GM21447 (cell line): ENCODE results near the gene STX16.

Experiments used
- ATAC-seq: cut with Tn5 transposase; IDR thresholded peaks from one replicate; pipeline ENCODE4 v1.9.1; 2021; ENCODE audit not compliant: unreplicated experiment

STX16 gene

DNA sequence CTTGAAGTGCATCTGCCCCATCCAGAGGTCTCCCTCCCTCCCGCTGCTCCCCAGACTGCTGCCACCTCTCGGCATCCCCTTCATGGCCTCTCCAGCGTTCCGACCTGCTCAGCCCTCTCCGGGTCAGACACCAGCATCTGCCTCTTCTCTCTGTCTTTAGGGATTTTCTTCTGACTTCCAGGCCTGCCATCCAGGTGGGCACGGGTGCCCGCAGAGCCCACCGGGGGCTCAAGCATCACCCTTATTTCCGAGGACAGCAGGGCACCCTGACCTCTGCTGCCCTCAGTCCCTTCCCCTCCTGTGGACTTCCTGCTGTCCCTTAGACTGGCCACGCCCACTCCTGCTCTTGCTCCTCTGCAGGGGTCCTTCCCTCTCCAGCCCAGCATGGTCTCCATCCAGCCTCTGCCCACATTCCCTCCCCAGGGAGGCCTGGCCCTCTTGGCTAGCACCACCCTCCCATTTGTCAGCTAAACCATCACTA, 44.9 kb downstream of the STX16 start:
- ATAC-seq = no peak

DNA sequence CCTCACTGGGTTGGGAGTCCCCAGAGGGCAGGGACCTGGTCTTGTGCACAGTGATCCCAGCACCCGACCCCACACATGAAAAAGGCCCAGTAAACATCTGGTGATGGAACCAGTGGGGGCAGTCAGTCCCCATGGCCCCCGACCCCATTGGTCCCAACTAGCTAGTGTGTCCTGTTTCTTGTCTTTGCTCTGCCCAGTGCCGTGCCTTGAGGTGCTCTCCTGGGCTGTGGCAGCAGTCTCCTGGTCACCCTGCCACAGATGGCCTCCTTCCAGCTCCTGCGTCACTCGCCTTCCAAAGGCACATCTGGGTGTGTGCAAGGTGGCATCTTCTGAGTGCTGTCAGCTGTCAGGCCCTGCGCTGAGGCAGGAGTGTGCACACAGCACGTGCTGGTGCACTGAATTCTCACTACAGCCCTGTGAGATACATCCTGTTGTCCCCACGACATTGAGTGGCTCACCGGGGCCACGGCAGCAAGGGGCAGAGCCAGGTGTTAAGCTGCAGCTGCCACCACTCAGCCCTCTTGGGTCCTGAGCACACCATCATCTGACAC, 45.4 kb downstream of the STX16 start:
- no peak for ATAC-seq

- ATAC-seq = no peak
These were observed 46.3 kb downstream of the STX16 start for GRCh38 chr20:58697201-58697866.

- no peak for ATAC-seq
These were observed 47.0 kb downstream of the STX16 start for GRCh38 chr20:58697867-58698703.

GRCh38 chr20:58698741-58699622, 47.9 kb downstream of the STX16 start:
- ATAC-seq = no peak

GRCh38 chr20:58699623-58700107, 48.6 kb downstream of the STX16 start:
- ATAC-seq = no peak

- no peak for ATAC-seq
These were observed 49.2 kb downstream of the STX16 start for GRCh38 chr20:58700121-58700821.

GRCh38 chr20:58700823-58701222, 49.7 kb downstream of the STX16 start:
- no peak for ATAC-seq

DNA sequence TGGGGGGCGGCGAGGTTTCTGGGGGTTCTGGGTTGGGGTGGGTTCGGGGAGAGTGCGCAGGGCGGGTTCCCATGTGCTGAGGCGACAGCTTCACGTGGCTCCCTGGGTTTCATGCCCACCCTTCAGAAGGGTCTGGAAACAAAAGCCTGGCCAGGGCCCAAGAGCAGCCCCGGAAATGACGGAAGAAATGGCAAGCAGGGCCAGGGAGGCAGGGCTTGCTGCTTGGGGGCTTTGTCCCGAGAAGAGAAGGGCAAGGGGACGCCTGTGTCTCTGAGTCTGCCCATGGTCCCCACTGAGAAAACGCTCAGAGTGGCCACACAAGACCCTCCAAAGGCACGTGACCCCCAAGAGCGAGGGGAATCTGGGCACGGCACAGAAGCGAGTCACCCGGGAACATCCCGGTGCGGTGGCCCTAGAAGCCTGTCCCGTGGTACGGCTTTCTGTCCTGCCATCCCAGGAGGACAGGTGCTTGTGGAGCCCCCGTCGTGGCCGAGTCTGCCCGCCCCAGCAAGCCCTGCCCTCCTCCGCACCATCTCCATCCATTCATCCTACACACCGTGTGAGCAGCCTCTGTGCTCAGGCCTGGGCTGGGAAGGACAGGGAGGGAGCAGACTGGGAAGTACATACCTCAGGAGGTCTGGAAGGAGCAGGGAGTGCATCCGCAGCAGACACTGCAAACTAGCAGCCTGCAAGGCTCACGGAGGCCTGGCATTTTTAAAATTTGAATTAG, 50.5 kb downstream of the STX16 start:
- ATAC-seq = no peak

GRCh38 chr20:58702161-58702510, 51.1 kb downstream of the STX16 start:
- no peak for ATAC-seq

DNA sequence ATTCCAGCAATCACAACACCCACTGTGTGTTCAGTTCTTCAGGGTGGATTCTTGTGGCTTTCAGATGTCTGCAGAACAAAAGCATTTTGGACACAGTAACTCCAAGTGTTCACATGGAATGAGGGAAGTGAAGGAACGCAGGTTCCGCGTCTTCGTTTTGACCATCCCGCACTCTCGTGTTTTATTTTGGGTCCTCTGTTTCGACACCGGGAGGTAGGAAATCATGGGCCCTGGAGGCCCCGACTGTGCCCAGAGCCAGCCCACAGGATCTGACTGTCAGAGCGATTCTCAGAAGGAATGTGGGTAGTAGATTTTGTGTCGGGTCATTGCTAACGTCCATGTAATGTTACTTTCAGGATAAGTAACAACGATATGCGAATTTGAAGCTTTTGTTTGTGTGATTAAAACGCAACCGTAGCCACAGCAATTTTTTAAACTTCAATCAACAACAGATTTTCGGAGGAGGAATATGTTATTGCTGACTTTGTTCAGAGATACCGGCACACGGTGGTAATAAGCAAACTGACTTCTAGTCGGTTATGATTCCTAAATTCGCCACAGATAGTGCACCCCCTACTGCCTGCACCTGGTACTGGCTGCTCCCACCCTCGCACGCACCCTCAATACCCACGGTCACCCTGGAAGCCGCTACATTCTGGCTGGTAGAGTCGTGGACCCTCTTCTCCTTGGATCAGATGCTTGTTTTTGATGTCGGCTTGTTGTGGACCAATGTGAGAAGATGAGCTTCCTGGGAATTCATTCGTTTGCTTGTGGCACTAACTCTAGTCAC, 52.0 kb downstream of the STX16 start:
- no peak for ATAC-seq

DNA sequence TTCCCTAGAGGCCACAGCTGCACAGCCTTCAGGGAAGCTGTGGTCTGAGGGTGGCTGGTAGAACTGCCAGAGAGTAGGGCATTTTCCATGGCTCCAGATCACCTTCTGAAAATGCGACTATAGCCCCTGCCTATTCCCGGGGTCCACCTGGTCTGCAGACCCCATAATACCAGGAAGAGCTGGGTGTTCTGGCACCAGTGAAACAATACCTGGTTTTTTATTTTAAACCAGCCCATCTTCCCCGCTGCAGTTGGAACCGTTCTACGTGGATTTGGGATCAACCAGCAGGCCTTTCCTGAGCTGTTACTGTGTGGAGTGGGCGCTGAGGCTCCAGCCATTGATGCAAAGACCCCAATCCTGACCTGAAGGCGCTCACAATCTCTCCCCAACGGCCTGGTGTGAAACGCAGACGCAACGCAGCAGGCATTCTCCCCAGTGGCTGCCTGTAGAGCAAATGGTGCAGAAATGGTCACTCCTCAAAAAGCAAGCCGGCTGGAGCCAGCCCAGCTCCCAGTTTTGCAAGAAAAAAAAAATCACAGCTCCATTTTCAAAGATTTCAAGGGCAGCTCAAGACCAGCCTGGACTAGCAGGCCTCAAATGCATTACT, 52.8 kb downstream of the STX16 start:
- no peak for ATAC-seq

DNA sequence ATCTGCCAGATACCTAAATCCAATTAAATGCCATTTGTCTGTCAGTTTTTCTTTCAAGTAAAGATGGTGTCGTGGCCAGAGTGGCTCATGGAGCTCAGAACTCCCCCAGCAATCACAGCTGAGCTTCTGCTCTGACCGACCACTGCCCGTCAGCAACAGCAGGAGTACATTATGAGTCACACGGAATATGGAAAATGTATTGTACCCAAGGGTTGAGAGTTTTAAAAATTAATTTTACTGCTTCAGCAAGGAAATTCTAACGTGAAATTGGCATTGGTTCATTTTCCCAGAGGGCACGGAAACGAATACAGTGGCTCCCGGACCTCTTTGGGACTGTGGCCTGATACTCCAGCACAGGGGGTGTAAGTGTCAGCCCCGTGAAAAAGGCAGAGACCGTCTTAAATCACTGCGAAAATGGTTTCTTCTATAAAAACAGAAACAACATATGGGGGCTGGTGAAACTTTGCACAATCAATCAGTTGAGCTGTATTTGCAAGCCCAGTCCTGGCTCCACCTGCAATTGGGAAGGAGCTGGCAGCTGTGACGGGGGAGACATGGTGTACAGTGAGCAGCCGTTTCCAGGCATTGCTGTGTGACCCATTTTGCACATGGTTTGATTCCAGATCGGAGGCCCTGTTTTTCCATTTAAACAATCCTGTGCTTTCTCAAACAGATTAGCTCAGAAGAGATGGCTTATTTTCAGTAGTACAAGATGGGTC, 54.3 kb downstream of the STX16 start:
- ATAC-seq = no peak

DNA sequence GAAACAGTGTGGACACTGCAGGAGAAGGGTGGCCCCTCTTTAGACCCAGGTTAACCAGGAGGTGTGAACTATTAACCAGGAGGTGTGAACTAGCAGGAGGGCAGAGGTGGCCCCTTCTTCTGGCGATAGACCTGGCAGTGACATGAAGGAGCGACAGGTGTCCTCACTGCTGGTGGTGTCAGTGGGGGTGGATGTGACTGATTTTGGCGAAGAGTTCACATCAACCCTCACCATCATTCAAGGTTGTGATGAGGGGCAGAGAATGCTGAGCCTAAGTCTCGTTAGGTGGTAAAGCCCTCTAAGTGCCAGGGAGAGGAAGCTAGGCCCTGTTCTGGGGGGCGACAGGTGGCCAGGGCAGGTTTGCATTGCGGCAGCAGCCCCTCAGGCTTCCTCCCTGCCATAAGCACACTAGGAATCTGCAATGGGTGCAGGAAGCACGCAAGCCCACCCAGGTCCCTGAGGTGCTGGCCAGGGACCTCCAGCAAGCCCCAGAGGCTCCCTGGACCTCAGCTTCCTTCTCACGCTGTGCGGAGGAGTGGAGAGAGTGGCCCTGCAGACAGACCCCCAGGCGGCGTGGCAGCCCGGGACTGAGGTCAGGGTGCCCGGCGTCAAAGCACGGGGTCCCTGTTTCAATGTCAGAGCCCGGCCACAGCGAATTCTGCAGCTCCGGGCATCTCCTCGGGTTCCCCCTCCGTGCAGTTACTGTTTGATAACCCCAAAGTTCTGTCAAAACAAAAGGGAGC, 55.2 kb downstream of the STX16 start:
- ATAC-seq = no peak

DNA sequence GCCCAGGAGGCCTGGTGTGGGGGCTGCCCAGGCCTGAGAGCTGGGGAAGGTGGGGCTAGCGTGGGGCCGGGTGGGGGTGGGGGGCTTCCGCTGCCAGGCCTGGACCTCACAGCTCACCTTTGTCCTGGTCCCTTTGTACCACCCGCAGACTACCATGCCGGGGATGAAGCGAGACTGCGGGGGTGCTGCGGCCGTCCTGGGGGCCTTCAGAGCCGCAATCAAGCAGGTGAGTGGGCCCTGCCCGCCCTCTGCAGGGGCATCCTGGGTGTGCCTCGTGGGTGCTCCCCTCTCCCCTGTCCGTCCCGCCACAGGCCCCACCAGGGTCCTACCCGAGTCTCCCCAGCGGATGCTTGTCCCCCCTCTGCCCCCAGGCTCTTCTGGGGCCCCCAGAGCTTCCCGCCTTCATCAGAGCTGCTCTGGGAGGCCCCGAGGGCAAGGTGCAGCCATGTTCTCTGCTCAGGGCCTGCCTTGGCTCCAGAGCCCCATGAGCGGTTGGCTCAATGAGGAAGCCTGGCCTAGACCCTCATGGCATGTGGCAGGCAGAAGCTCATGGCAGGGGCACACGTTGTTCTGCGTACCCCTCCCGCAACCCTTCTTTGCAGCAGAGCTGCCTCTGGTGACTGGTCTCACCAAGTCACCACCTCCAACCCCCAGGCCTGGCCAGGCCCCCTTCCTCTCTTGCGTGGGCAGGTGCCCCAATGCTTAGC, 56.0 kb downstream of the STX16 start:
- ATAC-seq = no peak

GRCh38 chr20:58707770-58708169, 56.7 kb downstream of the STX16 start:
- ATAC-seq = no peak
